Natural killer cell (primary cell): ENCODE data around the gene STK32C. TPM values are rescaled to one million over a fixed set of nuclear protein-coding genes. Genes with fewer than 3 reads are reported as not detected.

Source experiments
- ATAC-seq, 3 donors: fragments of 150-1000 bp in 2 of 3; fragments of 200-7000 bp in 1 of 3; cut with Tn5 transposase; 1 replicate in 1 of 3; 2 replicates in 2 of 3; pipeline ENCODE4 v1.10.0; 2021; ENCODE audit warnings: mild to moderate bottlenecking in 2 of 3, moderate library complexity in 2 of 3
- DNase-seq, 2 donors: peaks; one replicate each; pipeline versions ENCODE4 v3.0.0 to v3.0.0-alpha.2; 2013 to 2021; ENCODE audit warnings: mixed read lengths in 1 of 2
- H3K27ac ChIP-seq: one replicate; pipeline ENCODE4 v1.5.1; 2013; ENCODE audit warnings: mild to moderate bottlenecking, low read length
- H3K27me3 ChIP-seq: one replicate; pipeline ENCODE4 v1.6.1; 2013; ENCODE audit warnings: low read length; ENCODE audit not compliant: control insufficient read depth, insufficient read depth
- H3K36me3 ChIP-seq: one replicate; pipeline ENCODE4 v1.6.1; 2013; ENCODE audit warnings: low read length; ENCODE audit not compliant: control insufficient read depth, insufficient read depth
- H3K4me1 ChIP-seq: one replicate; pipeline ENCODE4 v1.6.1; 2013; ENCODE audit warnings: low read length; ENCODE audit not compliant: control insufficient read depth, insufficient read depth
- H3K4me3 ChIP-seq: one replicate; pipeline ENCODE4 v1.5.1; 2013; ENCODE audit warnings: low read length
- H3K9me3 ChIP-seq: one replicate; pipeline ENCODE4 v1.6.1; 2013; ENCODE audit warnings: low read length; ENCODE audit not compliant: control insufficient read depth, insufficient read depth
- H3K27ac Mint-ChIP-seq, 2 donors: one replicate each; pipeline ENCODE4 v1.8.0; 2022; ENCODE audit warnings: mild to moderate bottlenecking in 2 of 2, mixed read lengths in 2 of 2, moderate library complexity in 1 of 2
- H3K27me3 Mint-ChIP-seq, 2 donors: one replicate each; pipeline ENCODE4 v1.8.0; 2022; ENCODE audit warnings: low read depth in 2 of 2, mixed read lengths in 2 of 2
- H3K36me3 Mint-ChIP-seq: one replicate; pipeline ENCODE4 v1.8.0; 2022; ENCODE audit warnings: mixed read lengths
- H3K4me1 Mint-ChIP-seq, 2 donors: one replicate each; pipeline ENCODE4 v1.8.0; 2022; ENCODE audit warnings: mixed read lengths in 2 of 2
- H3K4me3 Mint-ChIP-seq: one replicate; pipeline ENCODE4 v1.8.0; 2022; ENCODE audit warnings: mild to moderate bottlenecking, moderate library complexity, mixed read lengths
- H3K9me3 Mint-ChIP-seq, 2 donors: one replicate each; pipeline ENCODE4 v1.8.0; 2022; ENCODE audit warnings: mixed read lengths in 2 of 2
- WGBS: methylation state at CpG from one replicate; pipeline ENCODE4 v1.1.7; 2013; ENCODE audit warnings: missing lambda C conversion rate; ENCODE audit not compliant: insufficient coverage; 5-methylcytosine and 5-hydroxymethylcytosine counted together
- intact Hi-C: fragments of 100-400 bp; cut with micrococcal nuclease; formaldehyde crosslinking; loops from one replicate; pipeline ENCODE4 v1.14.2; 2022
- total RNA-seq, 4 donors: library from RNA; stranded (reverse); fragments of 120-200 nt in 1 of 4; gene quantifications; one replicate each; pipeline versions ENCODE4 v1.2.3 to v1.2.4, GENCODE V29; 2013 to 2022
- TF ChIP-seq, protein P1 (sequence below): fragments of 200-600 bp; IDR thresholded peaks from one replicate; pipeline ENCODE4 v1.8.0; 2022; ENCODE audit warnings: antibody characterized with exemption

The STK32C gene
- total RNA-seq, 3 donors from 2014 or later (not counting 1 experiment from before 2014, with no cell fraction given) = 12.7 to 22.1 (median 17.9) TPM

DNA sequence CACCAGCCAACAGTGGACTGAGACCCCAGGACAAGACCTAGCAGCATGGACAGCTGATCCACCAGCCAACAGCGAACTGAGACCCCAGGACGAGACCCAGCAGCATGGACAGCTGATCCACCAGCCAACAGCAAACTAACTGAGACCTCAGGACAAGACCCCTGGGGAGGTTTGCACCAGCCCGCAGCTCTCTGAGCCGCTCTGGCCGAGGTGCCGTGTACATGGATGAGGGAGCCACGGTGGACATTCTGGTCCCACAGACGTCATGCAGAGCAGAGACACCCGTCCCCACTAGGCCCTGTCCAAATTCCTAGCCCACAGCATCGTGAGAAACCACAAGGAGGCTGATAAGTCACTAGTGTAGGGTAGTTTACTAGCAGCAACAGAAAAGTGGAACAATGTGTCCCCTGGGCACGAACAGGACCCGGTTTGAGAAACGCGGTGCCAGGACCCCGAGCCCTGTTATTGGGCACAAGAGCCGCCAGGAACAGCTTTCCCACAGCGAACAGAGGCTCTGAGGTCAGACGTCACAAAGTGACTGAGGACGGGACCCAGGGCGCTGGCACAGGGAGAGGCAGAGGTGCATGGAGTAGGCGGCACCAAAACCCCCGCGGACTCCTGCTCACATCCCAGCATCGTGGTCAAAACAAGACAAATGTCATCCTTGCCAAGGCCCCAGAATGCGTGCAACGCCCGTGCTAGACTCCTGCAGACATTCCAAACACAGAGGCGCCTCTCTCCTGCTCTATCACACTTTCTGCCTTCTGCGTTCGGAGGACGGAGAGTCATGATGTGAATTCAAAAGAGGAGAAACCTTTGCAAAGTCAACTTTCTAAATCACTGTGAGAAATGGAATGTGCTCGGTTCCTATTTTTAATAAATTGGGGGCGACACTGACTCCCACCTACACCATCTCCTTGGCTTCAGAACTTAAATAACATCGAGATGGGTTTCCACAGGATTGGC lies 8.1 kb downstream of the STK32C start:
- H3K27ac Mint-ChIP-seq = no peak overlapping the region
- no peak for ATAC-seq
- peaks cover 17 to 38% of the 10 kb centered on the region in 2 donors for H3K4me1 Mint-ChIP-seq

DNA sequence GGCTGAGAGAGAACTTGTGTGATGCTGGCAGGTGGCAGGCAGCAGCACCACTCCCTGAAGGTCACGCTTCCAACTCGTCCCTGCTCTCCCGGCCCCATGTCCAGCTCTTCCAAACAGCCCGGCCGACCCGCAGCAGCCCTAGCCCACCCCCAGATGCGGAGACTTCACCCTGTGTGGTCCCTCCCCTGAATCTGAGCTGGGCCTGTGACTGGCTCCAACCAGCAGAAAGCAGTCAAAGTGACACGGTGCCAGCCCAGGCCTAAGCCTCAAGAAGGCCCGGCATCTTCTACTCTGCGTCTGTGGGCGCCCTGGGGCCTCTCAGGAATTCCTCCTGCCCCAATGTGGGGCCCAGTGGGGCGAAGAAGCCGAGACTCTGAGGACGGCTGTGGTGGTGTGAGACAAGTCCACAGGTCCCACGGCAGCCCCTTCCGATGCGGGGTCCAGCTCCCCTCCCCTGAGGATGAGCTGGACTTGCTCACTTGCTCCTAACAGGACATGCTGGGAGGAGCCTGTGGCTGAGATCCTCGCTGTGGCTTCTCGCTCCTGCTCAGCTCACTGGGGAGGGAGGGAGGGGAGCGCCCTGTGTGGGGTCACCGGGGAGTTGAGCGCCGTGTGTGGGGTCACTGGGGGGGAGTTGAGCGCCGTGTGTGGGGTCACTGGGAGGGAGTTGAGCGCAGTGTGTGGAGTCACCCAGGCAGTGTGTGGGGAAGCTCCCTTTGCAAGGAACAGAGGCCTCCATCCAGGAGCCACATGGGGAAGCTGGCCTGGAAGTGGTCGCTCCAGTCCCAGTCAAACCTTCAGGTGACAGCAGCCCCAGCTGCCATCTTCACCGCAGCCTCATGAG lies 9.5 kb downstream of the STK32C start:
- H3K27ac Mint-ChIP-seq = no peak overlapping the region

More for the DNA sequence above, 8.1 kb downstream of the STK32C start:
- Mint-ChIP-seq H3K36me3 (no peaks in the 10 kb centered on the region), H3K27me3 (peaks cover 0 to 3% of the 10 kb centered on the region in 2 donors), H3K4me3 (no peak overlapping the region), H3K9me3 (no peaks in the 10 kb centered on the region)
- H3K4me1 ChIP-seq = no peaks in the 10 kb centered on the region
- no peaks in the 10 kb centered on the region for H3K36me3 ChIP-seq
- no peak for DNase-seq
- no peaks in the 10 kb centered on the region for H3K27me3 ChIP-seq
- H3K27ac ChIP-seq = no peak overlapping the region
- H3K4me3 ChIP-seq = no peak overlapping the region
- intact Hi-C loops = no loop called here
- TF ChIP-seq, protein P1, sequence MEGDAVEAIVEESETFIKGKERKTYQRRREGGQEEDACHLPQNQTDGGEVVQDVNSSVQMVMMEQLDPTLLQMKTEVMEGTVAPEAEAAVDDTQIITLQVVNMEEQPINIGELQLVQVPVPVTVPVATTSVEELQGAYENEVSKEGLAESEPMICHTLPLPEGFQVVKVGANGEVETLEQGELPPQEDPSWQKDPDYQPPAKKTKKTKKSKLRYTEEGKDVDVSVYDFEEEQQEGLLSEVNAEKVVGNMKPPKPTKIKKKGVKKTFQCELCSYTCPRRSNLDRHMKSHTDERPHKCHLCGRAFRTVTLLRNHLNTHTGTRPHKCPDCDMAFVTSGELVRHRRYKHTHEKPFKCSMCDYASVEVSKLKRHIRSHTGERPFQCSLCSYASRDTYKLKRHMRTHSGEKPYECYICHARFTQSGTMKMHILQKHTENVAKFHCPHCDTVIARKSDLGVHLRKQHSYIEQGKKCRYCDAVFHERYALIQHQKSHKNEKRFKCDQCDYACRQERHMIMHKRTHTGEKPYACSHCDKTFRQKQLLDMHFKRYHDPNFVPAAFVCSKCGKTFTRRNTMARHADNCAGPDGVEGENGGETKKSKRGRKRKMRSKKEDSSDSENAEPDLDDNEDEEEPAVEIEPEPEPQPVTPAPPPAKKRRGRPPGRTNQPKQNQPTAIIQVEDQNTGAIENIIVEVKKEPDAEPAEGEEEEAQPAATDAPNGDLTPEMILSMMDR = no peak
- 91% methylated on average over 34 of the region's 34 CpGs for WGBS
- H3K9me3 ChIP-seq = no peaks in the 10 kb centered on the region

DNA sequence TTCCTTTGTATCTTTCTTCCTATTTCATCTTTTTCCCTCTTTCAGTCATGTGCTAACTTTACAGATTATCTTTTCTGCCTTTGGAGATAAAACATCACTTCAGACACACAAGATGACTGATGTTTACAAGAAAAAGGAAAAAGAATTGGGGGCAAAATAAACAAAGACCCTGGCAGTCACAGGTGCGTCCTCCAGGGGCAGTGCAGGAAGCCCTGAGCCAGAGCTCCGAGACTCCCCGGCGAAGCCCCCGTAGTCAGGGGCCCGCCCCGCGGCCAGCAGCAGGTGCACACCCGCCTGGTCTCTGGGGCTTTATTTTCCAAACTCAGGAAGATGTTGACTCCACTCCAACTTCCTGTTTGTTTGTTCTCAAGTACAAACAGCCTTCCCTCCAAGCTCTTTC lies 10.2 kb downstream of the STK32C start:
- H3K4me1 Mint-ChIP-seq = peaks cover 28 to 30% of the 10 kb centered on the region in 2 donors
- Histone ChIP-seq H3K36me3 (no peaks in the 10 kb centered on the region), H3K4me1 (no peaks in the 10 kb centered on the region), H3K27me3 (no peaks in the 10 kb centered on the region), H3K27ac (no peak overlapping the region), H3K4me3 (no peak overlapping the region), H3K9me3 (no peaks in the 10 kb centered on the region)
- no peak for ATAC-seq
- H3K36me3 Mint-ChIP-seq = no peaks in the 10 kb centered on the region
- TF ChIP-seq, protein P1 = no peak
- H3K27me3 Mint-ChIP-seq = peaks cover 0 to 3% of the 10 kb centered on the region in 2 donors
- no peak overlapping the region for H3K27ac Mint-ChIP-seq
- H3K4me3 Mint-ChIP-seq = no peak overlapping the region
- no peaks in the 10 kb centered on the region for H3K9me3 Mint-ChIP-seq
- 29% methylated on average over 9 of the region's 9 CpGs for WGBS
- DNase-seq = no peak
- intact Hi-C loops = no loop called here

More for the DNA sequence above, 9.5 kb downstream of the STK32C start:
- Histone ChIP-seq H3K36me3 (no peaks in the 10 kb centered on the region), H3K27me3 (no peaks in the 10 kb centered on the region), H3K4me1 (no peaks in the 10 kb centered on the region), H3K9me3 (no peaks in the 10 kb centered on the region), H3K27ac (no peak overlapping the region), H3K4me3 (no peak overlapping the region)
- Mint-ChIP-seq H3K4me3 (no peak overlapping the region), H3K4me1 (peaks cover 28 to 37% of the 10 kb centered on the region in 2 donors), H3K9me3 (no peaks in the 10 kb centered on the region), H3K36me3 (no peaks in the 10 kb centered on the region), H3K27me3 (peaks cover 0 to 3% of the 10 kb centered on the region in 2 donors)
- WGBS = 78% methylated on average over 28 of the region's 28 CpGs
- TF ChIP-seq, protein P1 = no peak
- intact Hi-C loops = no loop called here
- DNase-seq (no peak), ATAC-seq (no peak)
